Esophagus (tissue), 2 donors: ENCODE data around the gene CTNNA2. TPM values are rescaled to one million over a fixed set of nuclear protein-coding genes. Genes with fewer than 3 reads are reported as not detected.
A peak's percentile ranks its signal among the peaks of the same experiment; 100 is the strongest.

Source experiments
- H3K27ac ChIP-seq, 2 donors: one replicate each; pipeline ENCODE4 v1.5.1; 2013; ENCODE audit warnings: low read depth in 2 of 2, mild to moderate bottlenecking in 2 of 2, inconsistent platforms in 1 of 2, low read length in 1 of 2, moderate library complexity in 1 of 2
- H3K27me3 ChIP-seq, 2 donors: one replicate each; pipeline ENCODE4 v1.6.1; 2013; ENCODE audit warnings: low read length in 2 of 2, control low read depth in 1 of 2, mild to moderate bottlenecking in 1 of 2; ENCODE audit not compliant: insufficient read depth in 2 of 2, control insufficient read depth in 1 of 2
- H3K36me3 ChIP-seq, 2 donors: one replicate each; pipeline ENCODE4 v1.6.1; 2013; ENCODE audit warnings: low read length in 1 of 2; ENCODE audit not compliant: control insufficient read depth in 2 of 2, insufficient read depth in 2 of 2
- H3K4me1 ChIP-seq, 2 donors: one replicate each; pipeline ENCODE4 v1.6.1; 2013; ENCODE audit warnings: low read length in 1 of 2; ENCODE audit not compliant: control insufficient read depth in 2 of 2, insufficient read depth in 2 of 2
- H3K4me3 ChIP-seq, 2 donors: one replicate each; pipeline ENCODE4 v1.5.1; 2013; ENCODE audit warnings: low read length in 2 of 2, mild to moderate bottlenecking in 2 of 2, low read depth in 1 of 2, moderate library complexity in 1 of 2
- H3K9me3 ChIP-seq, 2 donors: one replicate each; pipeline ENCODE4 v1.6.1; 2013; ENCODE audit warnings: mild to moderate bottlenecking in 2 of 2, low read depth in 1 of 2, low read length in 1 of 2, moderate library complexity in 1 of 2; ENCODE audit not compliant: control insufficient read depth in 2 of 2, insufficient read depth in 1 of 2
- WGBS, 2 donors: extraction: QIAGEN DNeasy Blood & Tissue Kit; methylation state at CpG; one replicate each; pipeline ENCODE4 v1.1.7; 2013; 5-methylcytosine and 5-hydroxymethylcytosine counted together
- polyA plus RNA-seq, 2 donors: library from polyadenylated mRNA; stranded (reverse); fragments of 200-250 nt; gene quantifications; one replicate each; pipeline ENCODE4 v1.2.3, GENCODE V29; 2013
- donor health status: healthy with polysubstance abuse.
- donor health status: Bipolar disorder and iron deficiency.

The CTNNA2 gene
- polyA plus RNA-seq = under 1 TPM in 1 of 2 donors, not detected in 1; 0.02 TPM

DNA sequence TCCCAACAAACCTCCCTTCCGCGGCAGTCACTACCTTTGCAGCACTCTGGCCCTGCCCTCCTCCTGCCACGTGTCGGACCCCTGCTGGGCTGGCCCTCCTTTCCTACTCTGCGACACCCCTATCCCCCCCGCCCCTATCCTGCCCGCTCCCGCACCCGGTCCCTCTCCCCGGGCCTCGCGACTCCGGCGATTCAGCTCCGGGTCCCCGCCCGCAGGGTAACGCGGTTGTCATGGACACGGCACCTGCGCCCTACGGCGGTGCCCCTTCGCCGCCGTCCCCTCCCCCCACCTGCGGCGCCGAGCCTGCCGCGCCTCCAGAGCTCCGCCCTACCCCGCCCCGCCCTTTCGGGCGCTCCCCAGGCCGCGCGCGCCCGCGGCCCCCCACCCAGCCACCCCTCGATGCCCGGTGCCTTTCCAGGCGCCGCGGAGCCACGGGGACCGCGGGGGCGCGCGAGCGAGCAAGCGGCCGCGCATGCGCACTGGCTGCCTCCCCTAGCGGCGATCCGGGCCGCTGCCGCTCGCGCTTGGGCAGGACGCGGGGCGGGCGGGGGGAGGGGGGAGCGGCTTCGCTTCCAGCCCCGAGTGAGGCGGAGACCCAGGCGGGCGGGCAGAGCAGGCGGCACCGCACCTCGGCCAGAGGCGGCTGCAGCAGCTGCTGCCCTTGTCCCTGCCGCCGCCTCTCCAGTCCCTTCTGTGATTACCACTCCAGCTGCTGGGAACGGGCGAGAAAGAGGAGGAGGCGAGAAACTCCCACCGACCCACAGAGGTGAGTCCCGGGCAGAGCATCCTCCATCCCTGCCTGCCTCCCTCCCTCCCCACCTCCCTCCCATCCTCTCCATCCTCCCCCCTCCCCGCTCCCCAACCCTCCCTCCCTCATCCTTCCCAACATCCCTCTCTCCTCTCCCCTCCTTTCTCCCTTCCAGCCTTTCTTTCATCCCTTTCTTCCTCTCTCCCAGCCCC is at the start of gene CTNNA2:
Gene CTNNA2, plus strand, starts transcription at position 610 of the 960 bp plus-strand sequence.
- Histone ChIP-seq H3K27ac (no peak within 1 kb of the TSS), H3K4me1 (no peaks in the 10 kb centered on the region), H3K36me3 (no peaks in the 10 kb centered on the region), H3K27me3 (peaks cover 0 to 5% of the 10 kb centered on the region in 2 donors), H3K9me3 (no peaks in the 10 kb centered on the region), H3K4me3 (peak within 1 kb of the TSS in 1 of 2 donors; percentile 39)
- WGBS, 2 donors = 7 to 9% methylated on average over 70 to 87 of the region's 87 CpGs

DNA sequence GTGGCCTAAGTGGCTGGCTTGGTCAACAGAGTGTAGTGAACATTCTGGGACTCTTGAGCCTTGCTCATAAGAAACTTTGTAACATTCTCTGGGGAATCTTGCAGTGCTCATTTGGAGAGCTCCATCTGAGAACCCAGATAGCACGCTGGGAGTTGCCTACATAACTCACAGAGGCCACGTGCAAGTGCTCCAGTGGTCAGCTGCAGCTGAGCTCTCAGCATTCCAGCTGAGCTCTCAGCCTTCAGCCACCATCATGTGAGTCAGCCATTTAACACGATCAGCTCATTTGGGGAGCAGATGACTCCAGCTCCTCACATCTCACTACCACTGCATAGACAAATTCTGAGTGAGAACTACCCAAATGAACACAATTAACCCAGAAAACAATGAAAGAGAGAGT is 25.5 kb upstream of the CTNNA2 start:
- Histone ChIP-seq H3K36me3 (no peaks in the 10 kb centered on the region), H3K9me3 (no peaks in the 10 kb centered on the region), H3K27ac (no peak overlapping the region), H3K4me1 (no peaks in the 10 kb centered on the region), H3K4me3 (no peak overlapping the region), H3K27me3 (no peaks in the 10 kb centered on the region)
- 69 to 75% methylated on average over 3 of the region's 3 CpGs for WGBS, 2 donors

GRCh38 chr2:79511320-79511951 is 1.4 kb upstream of the CTNNA2 start:
- no peaks in the 10 kb centered on the region for H3K36me3 ChIP-seq
- 25 to 30% methylated on average over 16 of the region's 16 CpGs for WGBS, 2 donors

DNA sequence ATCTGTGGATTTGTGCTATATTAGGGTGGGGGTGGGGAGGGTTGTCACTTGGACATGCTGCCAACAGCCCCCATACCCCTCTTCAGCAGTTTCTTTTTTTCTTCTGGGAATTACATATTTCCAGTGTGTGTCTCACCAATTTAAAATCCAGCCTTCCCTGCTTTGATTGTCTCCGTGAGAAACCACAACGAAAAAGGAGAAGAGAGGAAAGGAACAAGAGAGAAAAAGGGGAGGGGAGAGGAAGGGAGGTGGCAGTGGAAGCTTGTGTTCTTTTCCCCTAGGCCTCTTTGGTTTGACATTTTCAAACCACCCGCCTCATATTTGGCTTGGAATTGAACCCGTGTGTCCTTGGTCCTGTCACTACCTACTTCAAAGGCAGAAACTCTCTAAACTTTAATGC is 860 bp downstream of the CTNNA2 start:
- Histone ChIP-seq H3K27me3 (peaks cover 0 to 5% of the 10 kb centered on the region in 2 donors), H3K4me1 (no peaks in the 10 kb centered on the region), H3K9me3 (no peaks in the 10 kb centered on the region), H3K4me3 (no peak overlapping the region), H3K27ac (no peak overlapping the region), H3K36me3 (no peaks in the 10 kb centered on the region)
- 32 to 34% methylated on average over 4 of the region's 4 CpGs for WGBS, 2 donors

More at GRCh38 chr2:79511320-79511951, 1.4 kb upstream of the CTNNA2 start:
- peaks cover 0 to 5% of the 10 kb centered on the region in 2 donors for H3K27me3 ChIP-seq
- H3K4me3 ChIP-seq = no peak overlapping the region
- no peaks in the 10 kb centered on the region for H3K4me1 ChIP-seq
- H3K27ac ChIP-seq = no peak overlapping the region
- H3K9me3 ChIP-seq = no peaks in the 10 kb centered on the region

DNA sequence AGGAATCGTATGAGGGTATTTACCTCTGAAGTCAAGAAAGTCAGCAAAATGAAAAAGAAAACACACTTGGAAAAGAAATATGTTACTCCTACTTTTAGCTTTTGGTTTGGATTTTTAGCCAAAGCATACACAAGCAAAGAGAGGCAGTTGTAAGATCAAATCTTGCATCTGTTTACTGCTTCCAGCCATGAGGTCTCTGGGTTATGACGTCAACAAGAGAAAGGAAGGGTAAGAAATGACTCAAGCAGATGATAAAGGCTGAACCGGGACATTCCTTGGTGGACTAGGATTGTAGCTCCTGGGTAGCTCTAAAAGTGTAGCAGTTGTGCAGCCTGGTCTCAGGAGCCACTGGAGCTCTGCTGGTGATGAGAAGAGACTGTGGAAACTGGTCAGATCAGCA is 16.8 kb downstream of the CTNNA2 start:
- no peaks in the 10 kb centered on the region for H3K4me1 ChIP-seq
- H3K9me3 ChIP-seq = no peaks in the 10 kb centered on the region
- H3K27ac ChIP-seq = no peak overlapping the region
- no peaks in the 10 kb centered on the region for H3K27me3 ChIP-seq
- WGBS, 2 donors = 60 to 73% methylated on average over 3 of the region's 3 CpGs
- no peak overlapping the region for H3K4me3 ChIP-seq
- H3K36me3 ChIP-seq = no peaks in the 10 kb centered on the region

GRCh38 chr2:79530443-79530842 is 17.6 kb downstream of the CTNNA2 start:
- Histone ChIP-seq H3K36me3 (no peaks in the 10 kb centered on the region), H3K4me3 (no peak overlapping the region), H3K27me3 (no peaks in the 10 kb centered on the region), H3K27ac (no peak overlapping the region), H3K9me3 (no peaks in the 10 kb centered on the region), H3K4me1 (no peaks in the 10 kb centered on the region)
- WGBS, 2 donors = 21 to 22% methylated on average over 1 of the region's 1 CpG

DNA sequence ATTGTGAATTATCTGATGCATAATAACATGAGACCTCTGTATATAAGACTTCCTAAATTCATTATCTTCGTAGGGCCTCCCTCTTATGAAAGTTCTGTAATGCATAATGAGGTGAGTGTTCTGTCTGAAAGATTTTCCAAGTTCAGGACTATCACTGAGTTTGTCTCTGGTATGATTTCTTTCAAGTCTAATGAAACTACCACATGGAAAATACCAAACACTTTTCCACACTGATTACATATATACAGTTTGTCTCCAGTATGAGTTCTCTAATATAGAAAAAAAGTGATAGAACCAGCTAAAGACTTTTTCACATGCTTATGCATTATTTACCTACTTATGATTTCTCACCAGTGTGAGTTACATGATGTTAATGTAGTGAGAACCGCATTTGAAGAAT is 34.7 kb downstream of the CTNNA2 start:
- WGBS, 2 donors = 67 to 69% methylated on average over 2 of the region's 2 CpGs
- no peaks in the 10 kb centered on the region for H3K36me3 ChIP-seq
- peaks cover 6% of the 10 kb centered on the region in 2 donors for H3K9me3 ChIP-seq
- H3K4me3 ChIP-seq = no peak overlapping the region
- no peak overlapping the region for H3K27ac ChIP-seq
- H3K4me1 ChIP-seq = no peaks in the 10 kb centered on the region
- H3K27me3 ChIP-seq = no peaks in the 10 kb centered on the region

- Histone ChIP-seq H3K4me1 (no peaks in the 10 kb centered on the region), H3K27ac (no peak overlapping the region), H3K27me3 (no peaks in the 10 kb centered on the region), H3K9me3 (peaks cover 6 to 7% of the 10 kb centered on the region in 2 donors), H3K36me3 (no peaks in the 10 kb centered on the region), H3K4me3 (no peak overlapping the region)
- WGBS, 2 donors = 82% methylated on average over 1 of the region's 1 CpG
These were observed 39.8 kb downstream of the CTNNA2 start for GRCh38 chr2:79552653-79553052.

- H3K36me3 ChIP-seq = no peaks in the 10 kb centered on the region
- peaks cover 2 to 3% of the 10 kb centered on the region in 2 donors for H3K9me3 ChIP-seq
- no peak overlapping the region for H3K27ac ChIP-seq
- no peak overlapping the region for H3K4me3 ChIP-seq
- H3K4me1 ChIP-seq = no peaks in the 10 kb centered on the region
- H3K27me3 ChIP-seq = no peaks in the 10 kb centered on the region
These were observed 42.0 kb downstream of the CTNNA2 start for GRCh38 chr2:79554899-79555298.
